Astrocyte (in vitro differentiated cells and primary cell): ENCODE data around the gene HIPK1. TPM values are rescaled to one million over a fixed set of nuclear protein-coding genes. Genes with fewer than 3 reads are reported as not detected.

Experiments used
- DNase-seq: peaks from one replicate; pipeline ENCODE4 v3.0.0-alpha.2; 2010; ENCODE audit warnings: low read depth
- FAIRE-seq: peaks from 2 replicates; lab custom pipeline; 2011; peaks lifted over from hg19 to GRCh38; lab: Jason Lieb, UNC
- H2AFZ ChIP-seq: 2 replicates; pipeline ENCODE4 v1.6.0; 2012; ENCODE audit warnings: low read depth, low read length, inconsistent platforms
- H3K27ac ChIP-seq: 2 replicates; pipeline ENCODE4 v1.5.1; 2011; ENCODE audit warnings: low read depth, low read length, inconsistent platforms
- H3K27me3 ChIP-seq: 2 replicates; pipeline ENCODE4 v1.6.0; 2011; ENCODE audit warnings: low read length, inconsistent platforms; ENCODE audit not compliant: insufficient read depth
- H3K36me3 ChIP-seq: 2 replicates; pipeline ENCODE4 v1.5.1; 2011; ENCODE audit warnings: low read length, inconsistent platforms; ENCODE audit not compliant: insufficient read depth
- H3K4me1 ChIP-seq: 2 replicates; pipeline ENCODE4 v1.5.1; 2011; ENCODE audit warnings: low read length, inconsistent platforms; ENCODE audit not compliant: insufficient read depth
- H3K4me2 ChIP-seq: 2 replicates; pipeline ENCODE4 v1.6.0; 2012; ENCODE audit warnings: low read length, inconsistent platforms
- H3K4me3 ChIP-seq: 2 replicates; pipeline ENCODE4 v1.5.1; 2011; ENCODE audit warnings: low read depth, mild to moderate bottlenecking, low read length, inconsistent platforms; ENCODE audit not compliant: insufficient read depth
- H3K79me2 ChIP-seq: 2 replicates; pipeline ENCODE4 v1.6.0; 2012; ENCODE audit warnings: mild to moderate bottlenecking, low read length, inconsistent platforms; ENCODE audit not compliant: insufficient read depth
- H3K9ac ChIP-seq: 2 replicates; pipeline ENCODE4 v1.6.0; 2012; ENCODE audit warnings: mild to moderate bottlenecking, low read length, inconsistent platforms
- H3K9me3 ChIP-seq: 2 replicates; pipeline ENCODE4 v1.5.1; 2012; ENCODE audit warnings: low read depth, mild to moderate bottlenecking, low read length, inconsistent platforms; ENCODE audit not compliant: insufficient read depth
- H4K20me1 ChIP-seq: 2 replicates; pipeline ENCODE4 v1.6.0; 2012; ENCODE audit warnings: low read length, inconsistent platforms; ENCODE audit not compliant: insufficient read depth
- H3K27ac Mint-ChIP-seq: one replicate; pipeline ENCODE4 v1.8.0; 2021; ENCODE audit warnings: mild to moderate bottlenecking, mixed read lengths; ENCODE audit not compliant: unreplicated experiment
- H3K27me3 Mint-ChIP-seq: one replicate; pipeline ENCODE4 v1.8.0; 2021; ENCODE audit warnings: low read depth, mixed read lengths; ENCODE audit not compliant: unreplicated experiment
- H3K36me3 Mint-ChIP-seq: one replicate; pipeline ENCODE4 v1.8.0; 2021; ENCODE audit warnings: low read depth, mixed read lengths; ENCODE audit not compliant: unreplicated experiment
- H3K4me1 Mint-ChIP-seq: one replicate; pipeline ENCODE4 v1.8.0; 2021; ENCODE audit warnings: low read depth, mixed read lengths; ENCODE audit not compliant: unreplicated experiment
- H3K4me3 Mint-ChIP-seq: one replicate; pipeline ENCODE4 v1.8.0; 2021; ENCODE audit warnings: mild to moderate bottlenecking, moderate library complexity, mixed read lengths; ENCODE audit not compliant: unreplicated experiment
- H3K9me3 Mint-ChIP-seq: one replicate; pipeline ENCODE4 v1.8.0; 2021; ENCODE audit warnings: mild to moderate bottlenecking, mixed read lengths; ENCODE audit not compliant: unreplicated experiment
- CTCF ChIP-seq: IDR thresholded peaks from 2 replicates; pipeline ENCODE4 v1.5.1; 2011; ENCODE audit warnings: low read depth, mild to moderate bottlenecking, inconsistent platforms, low read length, moderate library complexity; ENCODE audit not compliant: insufficient read depth
- EZH2 ChIP-seq: IDR thresholded peaks from 2 replicates; pipeline ENCODE4 v1.6.1; 2012; ENCODE audit warnings: mild to moderate bottlenecking, low read length, inconsistent platforms; ENCODE audit not compliant: insufficient read depth
- total RNA-seq: library from RNA; stranded (reverse); gene quantifications from 2 replicates; pipeline ENCODE4 v1.2.1, GENCODE V29; 2021

HIPK1 gene
- total RNA-seq, 1 donor from 2014 or later: 55.4 TPM

GRCh38 chr1:113881661-113882060, 47.5 kb upstream of the HIPK1 start:
- FAIRE-seq: no peak
- Histone ChIP-seq H3K36me3 (no peaks in the 10 kb centered on the region), H3K27ac (no peak overlapping the region), H3K79me2 (no peaks in the 10 kb centered on the region), H3K9me3 (no peaks in the 10 kb centered on the region), H3K4me1 (no peaks in the 10 kb centered on the region), H3K4me2 (no peak overlapping the region), H3K27me3 (no peaks in the 10 kb centered on the region), H3K4me3 (no peak overlapping the region), H3K9ac (no peak overlapping the region), H2AFZ (no peak overlapping the region), H4K20me1 (no peaks in the 10 kb centered on the region)
- Mint-ChIP-seq H3K27ac (no peak overlapping the region), H3K4me3 (no peak overlapping the region), H3K36me3 (no peaks in the 10 kb centered on the region), H3K27me3 (no peaks in the 10 kb centered on the region), H3K9me3 (no peaks in the 10 kb centered on the region), H3K4me1 (peaks cover 4% of the 10 kb centered on the region)
- no peak for DNase-seq
- TF ChIP-seq EZH2 (no peak), CTCF (no peak)

- no peak for TF ChIP-seq EZH2
- TF ChIP-seq CTCF: no peak
- H3K36me3 ChIP-seq: no peaks in the 10 kb centered on the region
- FAIRE-seq (no peak), DNase-seq (no peak)
- no peaks in the 10 kb centered on the region for H3K79me2 ChIP-seq
- no peaks in the 10 kb centered on the region for H3K4me1 ChIP-seq
- H3K4me1 Mint-ChIP-seq: no peaks in the 10 kb centered on the region
- peaks cover 3% of the 10 kb centered on the region for H3K27me3 Mint-ChIP-seq
- H3K27me3 ChIP-seq: no peaks in the 10 kb centered on the region
- no peaks in the 10 kb centered on the region for H3K36me3 Mint-ChIP-seq
- H3K9ac ChIP-seq: no peak overlapping the region
- no peak overlapping the region for H3K4me3 ChIP-seq
- H2AFZ ChIP-seq: no peak overlapping the region
- H3K9me3 ChIP-seq: no peaks in the 10 kb centered on the region
- H3K27ac Mint-ChIP-seq: no peak overlapping the region
- no peaks in the 10 kb centered on the region for H4K20me1 ChIP-seq
- H3K4me2 ChIP-seq: no peak overlapping the region
- H3K27ac ChIP-seq: no peak overlapping the region
- H3K4me3 Mint-ChIP-seq: no peak overlapping the region
- no peaks in the 10 kb centered on the region for H3K9me3 Mint-ChIP-seq
Observed at GRCh38 chr1:113886417-113887401, 42.4 kb upstream of the HIPK1 start.
